ENCODE data around the gene MIEN1.
A peak's percentile ranks its signal among the peaks of the same experiment; 100 is the strongest.
"Not testable (repeated sequence)": the region's sequence is repeated elsewhere in the genome, so short reads cannot be mapped to it uniquely, and the experiment has no call there.

MIEN1 gene

DNA sequence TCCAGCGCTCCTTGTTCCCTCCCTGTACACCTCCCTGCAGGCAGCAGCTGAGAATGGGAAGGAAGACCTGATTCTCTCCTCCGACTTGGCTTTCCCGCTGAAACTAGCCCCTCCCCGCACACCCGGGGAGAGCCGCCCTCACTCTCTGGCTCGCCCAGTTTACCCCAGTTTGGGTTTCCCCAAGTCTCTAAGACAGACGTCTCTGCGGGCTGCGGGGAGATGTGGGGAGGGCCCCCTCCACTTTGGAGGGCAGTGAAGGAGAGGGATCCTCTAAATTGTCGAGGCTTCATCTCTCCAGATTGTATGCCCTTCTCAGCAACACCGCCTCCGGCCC, 8.2 kb upstream of the MIEN1 start:
- H3K36me3 ChIP-seq (ENCODE audit: insufficient read depth, low read length) = peaks cover 4% of the 10 kb centered on the region; the same call in 1 of the 2 replicates
- H3K9ac ChIP-seq (ENCODE audit: low read depth, low read length) = peak overlapping the region; percentile 98
- H3K4me1 ChIP-seq (ENCODE audit: insufficient read depth, low read length) = peaks cover 15% of the 10 kb centered on the region; the same call in 1 of the 2 replicates
- H3K9me3 ChIP-seq (ENCODE audit: control insufficient read depth, insufficient read depth, low read length) = no peaks in the 10 kb centered on the region

DNA sequence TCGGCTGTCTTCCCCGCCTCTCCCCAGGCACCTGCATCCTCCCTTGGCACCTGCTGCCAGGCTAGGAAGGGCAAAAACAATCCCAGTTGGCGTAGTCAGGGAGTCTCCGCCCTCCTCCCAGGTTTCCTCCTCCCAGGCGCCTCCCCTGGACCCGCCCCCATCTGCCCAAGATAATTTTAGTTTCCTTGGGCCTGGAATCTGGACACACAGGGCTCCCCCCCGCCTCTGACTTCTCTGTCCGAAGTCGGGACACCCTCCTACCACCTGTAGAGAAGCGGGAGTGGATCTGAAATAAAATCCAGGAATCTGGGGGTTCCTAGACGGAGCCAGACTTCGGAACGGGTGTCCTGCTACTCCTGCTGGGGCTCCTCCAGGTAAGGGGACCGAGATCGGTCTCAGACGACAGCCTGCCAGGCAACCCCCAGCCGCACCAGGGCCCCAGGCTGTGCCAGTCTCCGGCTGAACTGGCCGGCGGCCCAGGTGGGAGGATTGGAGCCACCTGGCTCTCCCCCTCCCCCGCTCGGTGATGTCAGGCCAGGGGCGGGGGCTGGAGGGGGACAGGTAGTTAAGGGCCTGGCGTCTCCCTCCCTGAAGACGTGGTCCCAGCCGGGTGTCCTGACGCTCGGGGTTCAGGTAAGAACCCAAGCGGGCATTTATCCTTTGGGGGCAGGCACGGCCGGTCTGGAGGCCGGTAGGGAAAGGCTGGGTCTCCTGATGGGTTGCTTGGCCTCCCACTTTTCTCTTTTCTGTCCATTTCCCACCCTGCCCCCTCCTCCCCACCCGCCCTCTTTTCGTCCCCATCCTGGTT, 7.6 kb upstream of the MIEN1 start, which contains the start of gene GRB7:
GRB7 (plus strand) TSS at position 179 of the 808 bp plus-strand sequence. CDS start 4,364 bp downstream, outside the sequence.
- H3K4me1 ChIP-seq (ENCODE audit: insufficient read depth, low read length) = peaks cover 15% of the 10 kb centered on the region; the same call in 1 of the 2 replicates
- no peaks in the 10 kb centered on the region for H3K36me3 ChIP-seq (ENCODE audit: insufficient read depth, low read length)
- H3K9ac ChIP-seq (ENCODE audit: low read depth, low read length) = peak within 1 kb of the TSS; percentile 98
- H3K9me3 ChIP-seq (ENCODE audit: control insufficient read depth, insufficient read depth, low read length) = no peaks in the 10 kb centered on the region

DNA sequence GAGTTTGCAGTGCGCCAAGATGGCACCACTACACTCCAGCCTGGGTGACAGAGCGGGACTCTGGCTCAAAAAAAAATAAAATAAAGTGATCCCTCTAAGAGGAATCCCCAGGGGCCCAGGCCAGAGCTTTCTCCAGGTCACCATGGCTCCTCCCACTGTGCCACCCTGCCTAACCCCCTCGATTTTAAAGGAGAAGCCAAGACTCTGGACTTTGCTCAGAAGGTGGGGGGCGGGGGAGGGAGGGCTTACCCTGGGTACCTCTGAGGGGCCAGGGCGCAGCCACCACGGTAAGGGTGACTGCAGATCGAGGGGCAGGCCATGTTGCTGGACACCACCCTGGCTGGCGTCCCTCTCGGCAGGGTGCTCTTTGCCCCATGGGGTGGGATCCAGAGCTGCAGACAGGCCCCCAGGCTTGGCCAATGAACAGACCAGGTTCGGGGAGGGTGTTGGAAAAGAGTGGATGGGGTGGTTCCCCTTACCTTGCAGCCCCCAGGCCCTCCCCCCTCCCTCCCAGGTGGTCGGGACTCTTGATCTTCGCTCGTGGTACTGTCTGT, 7.0 kb upstream of the MIEN1 start:
- Histone ChIP-seq H3K9ac (ENCODE audit: low read depth, low read length) (peak overlapping the region; percentile 98; the same call in 1 of the 2 replicates), H3K36me3 (ENCODE audit: insufficient read depth, low read length) (no peaks in the 10 kb centered on the region), H3K4me1 (ENCODE audit: insufficient read depth, low read length) (peaks cover 15% of the 10 kb centered on the region; the same call in 1 of the 2 replicates), H3K9me3 (ENCODE audit: control insufficient read depth, insufficient read depth, low read length) (no peaks in the 10 kb centered on the region)

DNA sequence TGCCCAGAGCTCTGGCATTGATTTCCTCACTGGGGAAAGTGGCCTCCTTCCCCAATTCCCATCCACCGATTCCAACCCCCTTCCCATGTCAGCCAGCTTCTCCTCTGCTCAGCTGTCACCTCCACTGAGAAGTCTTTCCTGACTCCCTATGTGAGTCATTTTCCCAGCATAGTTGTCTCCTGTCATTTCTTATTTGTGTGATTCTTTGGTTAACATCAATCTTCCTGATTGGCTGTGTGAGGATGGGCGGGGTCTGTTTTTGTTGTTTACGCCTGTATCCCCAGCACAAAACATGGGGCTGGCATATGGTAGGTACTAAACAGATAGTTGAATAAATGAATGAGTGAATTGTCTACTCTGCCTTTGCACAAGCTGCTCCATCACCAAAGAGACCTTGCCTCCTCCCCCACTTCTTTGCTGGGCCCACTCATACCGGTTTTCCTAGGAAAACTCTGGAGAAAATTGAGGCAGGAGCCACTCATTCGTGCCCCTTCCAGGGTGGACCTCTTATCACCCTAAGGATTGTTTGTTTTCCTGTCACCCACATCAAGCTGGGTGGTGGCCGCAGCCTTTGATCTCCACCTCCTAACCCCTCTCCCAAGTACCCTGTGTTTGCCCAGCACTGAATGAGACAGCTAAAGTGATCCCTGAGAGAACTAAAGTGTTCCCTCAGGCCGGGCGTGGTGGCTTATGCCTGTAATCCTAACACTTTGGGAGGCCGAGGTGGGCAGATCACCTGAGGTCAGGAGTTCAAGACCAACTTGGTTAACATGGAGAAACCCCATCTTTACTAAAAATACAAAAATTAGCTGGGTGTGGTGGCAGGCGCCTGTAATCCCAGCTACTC, 6.2 kb upstream of the MIEN1 start:
- no peak overlapping the region for H3K9ac ChIP-seq (ENCODE audit: low read depth, low read length)

GRCh38 chr17:39735882-39736281, 5.5 kb upstream of the MIEN1 start:
- H3K36me3 ChIP-seq (ENCODE audit: insufficient read depth, low read length) = no peaks in the 10 kb centered on the region
- no peak overlapping the region for H3K9ac ChIP-seq (ENCODE audit: low read depth, low read length)
- no peaks in the 10 kb centered on the region for H3K9me3 ChIP-seq (ENCODE audit: control insufficient read depth, insufficient read depth, low read length)
- H3K4me1 ChIP-seq (ENCODE audit: insufficient read depth, low read length) = peaks cover 2% of the 10 kb centered on the region; the same call in 1 of the 2 replicates

More for the DNA sequence above, 6.2 kb upstream of the MIEN1 start:
- Histone ChIP-seq H3K4me1 (ENCODE audit: insufficient read depth, low read length) (peaks cover 9% of the 10 kb centered on the region; the same call in 1 of the 2 replicates), H3K9me3 (ENCODE audit: control insufficient read depth, insufficient read depth, low read length) (no peaks in the 10 kb centered on the region), H3K36me3 (ENCODE audit: insufficient read depth, low read length) (no peaks in the 10 kb centered on the region)

DNA sequence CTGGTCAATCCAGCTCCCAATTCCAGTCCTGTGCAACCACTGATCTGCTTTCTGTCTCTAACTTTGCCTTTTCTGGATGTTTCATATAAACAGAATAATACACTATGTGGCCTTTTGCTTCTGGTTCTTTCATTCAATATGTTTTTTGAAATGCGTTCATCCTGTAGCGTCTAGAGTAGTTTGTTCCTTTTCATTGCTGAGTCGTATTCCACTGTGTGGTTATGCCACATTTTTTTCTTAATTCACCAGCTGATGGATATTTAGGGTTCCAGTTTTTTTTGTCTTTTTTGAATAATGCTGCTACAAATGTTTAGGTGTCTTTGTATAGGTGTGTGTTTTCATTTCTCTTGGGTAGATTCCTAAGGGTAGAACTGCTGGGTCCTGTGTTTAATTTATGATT, 2.3 kb upstream of the MIEN1 start:
- Histone ChIP-seq H3K9me3 (ENCODE audit: control insufficient read depth, insufficient read depth, low read length) (no peaks in the 10 kb centered on the region), H3K4me1 (ENCODE audit: insufficient read depth, low read length) (no peaks in the 10 kb centered on the region; the same call in 1 of the 2 replicates), H3K36me3 (ENCODE audit: insufficient read depth, low read length) (no peaks in the 10 kb centered on the region)

GRCh38 chr17:39729280-39729851, 966 bp downstream of the MIEN1 start:
- no peaks in the 10 kb centered on the region; the same call in 1 of the 2 replicates for H3K4me1 ChIP-seq (ENCODE audit: insufficient read depth, low read length)
- H3K9me3 ChIP-seq (ENCODE audit: control insufficient read depth, insufficient read depth, low read length) = no peaks in the 10 kb centered on the region
- peak overlapping the region; percentile 67; the same call in 1 of the 2 replicates for H3K9ac ChIP-seq (ENCODE audit: low read depth, low read length)
- 0 out of 2 replicates have a peak, but pooled peaks cover 3% of the 10 kb centered on the region for H3K36me3 ChIP-seq (ENCODE audit: insufficient read depth, low read length)

More for the DNA sequence above, 2.3 kb upstream of the MIEN1 start:
- H3K9ac ChIP-seq (ENCODE audit: low read depth, low read length) = no peak overlapping the region

DNA sequence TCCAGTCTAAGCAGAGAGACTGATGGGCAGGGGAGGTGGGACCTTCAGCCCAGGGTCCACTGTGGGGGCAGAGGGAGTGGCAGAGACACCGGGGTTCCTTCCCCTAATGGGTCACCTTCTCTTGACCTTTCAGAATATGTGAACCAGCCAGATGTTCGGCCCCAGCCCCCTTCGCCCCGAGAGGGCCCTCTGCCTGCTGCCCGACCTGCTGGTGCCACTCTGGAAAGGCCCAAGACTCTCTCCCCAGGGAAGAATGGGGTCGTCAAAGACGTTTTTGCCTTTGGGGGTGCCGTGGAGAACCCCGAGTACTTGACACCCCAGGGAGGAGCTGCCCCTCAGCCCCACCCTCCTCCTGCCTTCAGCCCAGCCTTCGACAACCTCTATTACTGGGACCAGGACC, 2.8 kb downstream of the MIEN1 start:
- Histone ChIP-seq H3K36me3 (ENCODE audit: insufficient read depth, low read length) (0 out of 2 replicates have a peak, but pooled peaks cover 3% of the 10 kb centered on the region), H3K9ac (ENCODE audit: low read depth, low read length) (no peak overlapping the region), H3K9me3 (ENCODE audit: control insufficient read depth, insufficient read depth, low read length) (no peaks in the 10 kb centered on the region), H3K4me1 (ENCODE audit: insufficient read depth, low read length) (peaks cover 5% of the 10 kb centered on the region; the same call in 1 of the 2 replicates)

- Histone ChIP-seq H3K9me3 (ENCODE audit: control insufficient read depth, insufficient read depth, low read length) (no peaks in the 10 kb centered on the region), H3K9ac (ENCODE audit: low read depth, low read length) (no peak overlapping the region), H3K4me1 (ENCODE audit: insufficient read depth, low read length) (peaks cover 5% of the 10 kb centered on the region; the same call in 1 of the 2 replicates), H3K36me3 (ENCODE audit: insufficient read depth, low read length) (0 out of 2 replicates have a peak, but pooled peaks cover 3% of the 10 kb centered on the region)
Observed at GRCh38 chr17:39726617-39727016, 3.7 kb downstream of the MIEN1 start.

DNA sequence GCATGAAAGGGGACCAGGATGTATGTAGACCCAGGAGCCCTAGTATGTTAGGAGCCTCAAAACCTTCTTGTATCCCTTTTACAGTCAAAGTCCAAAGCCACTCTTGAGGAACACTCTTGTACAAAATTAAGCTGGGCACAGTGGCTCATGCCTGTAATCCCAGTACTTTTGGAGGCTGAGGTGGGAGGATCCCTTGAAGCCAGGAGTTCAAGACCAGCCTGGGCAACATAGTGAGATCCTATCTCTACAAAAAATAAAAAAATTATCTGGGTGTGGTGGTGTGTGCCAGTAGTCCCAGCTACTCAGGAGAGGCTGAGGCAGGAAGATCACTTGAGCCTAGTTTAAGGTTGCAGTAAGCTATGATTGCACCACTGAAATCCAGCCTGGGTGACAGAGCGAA, 4.4 kb downstream of the MIEN1 start:
- H3K9ac ChIP-seq (ENCODE audit: low read depth, low read length); H3K36me3 ChIP-seq (ENCODE audit: insufficient read depth, low read length); H3K4me1 ChIP-seq (ENCODE audit: insufficient read depth, low read length); H3K9me3 ChIP-seq (ENCODE audit: control insufficient read depth, insufficient read depth, low read length): not testable (repeated sequence)

DNA sequence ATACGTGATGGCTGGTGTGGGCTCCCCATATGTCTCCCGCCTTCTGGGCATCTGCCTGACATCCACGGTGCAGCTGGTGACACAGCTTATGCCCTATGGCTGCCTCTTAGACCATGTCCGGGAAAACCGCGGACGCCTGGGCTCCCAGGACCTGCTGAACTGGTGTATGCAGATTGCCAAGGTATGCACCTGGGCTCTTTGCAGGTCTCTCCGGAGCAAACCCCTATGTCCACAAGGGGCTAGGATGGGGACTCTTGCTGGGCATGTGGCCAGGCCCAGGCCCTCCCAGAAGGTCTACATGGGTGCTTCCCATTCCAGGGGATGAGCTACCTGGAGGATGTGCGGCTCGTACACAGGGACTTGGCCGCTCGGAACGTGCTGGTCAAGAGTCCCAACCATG, 5.6 kb downstream of the MIEN1 start:
- peaks cover 5% of the 10 kb centered on the region; the same call in 1 of the 2 replicates for H3K4me1 ChIP-seq (ENCODE audit: insufficient read depth, low read length)
- H3K9me3 ChIP-seq (ENCODE audit: control insufficient read depth, insufficient read depth, low read length) = no peaks in the 10 kb centered on the region
- peaks cover 9% of the 10 kb centered on the region for H3K36me3 ChIP-seq (ENCODE audit: insufficient read depth, low read length)
- H3K9ac ChIP-seq (ENCODE audit: low read depth, low read length) = no peak overlapping the region

- no peaks in the 10 kb centered on the region for H3K9me3 ChIP-seq (ENCODE audit: control insufficient read depth, insufficient read depth, low read length)
- peaks cover 16% of the 10 kb centered on the region for H3K36me3 ChIP-seq (ENCODE audit: insufficient read depth, low read length)
- H3K9ac ChIP-seq (ENCODE audit: low read depth, low read length) = no peak overlapping the region; the same call in 1 of the 2 replicates
- H3K4me1 ChIP-seq (ENCODE audit: insufficient read depth, low read length) = peaks cover 5% of the 10 kb centered on the region; the same call in 1 of the 2 replicates
Observed at GRCh38 chr17:39722965-39723848, 7.1 kb downstream of the MIEN1 start.

- peaks cover 5% of the 10 kb centered on the region; the same call in 1 of the 2 replicates for H3K4me1 ChIP-seq (ENCODE audit: insufficient read depth, low read length)
- no peak overlapping the region for H3K9ac ChIP-seq (ENCODE audit: low read depth, low read length)
- H3K9me3 ChIP-seq (ENCODE audit: control insufficient read depth, insufficient read depth, low read length) = no peaks in the 10 kb centered on the region
- peaks cover 16% of the 10 kb centered on the region for H3K36me3 ChIP-seq (ENCODE audit: insufficient read depth, low read length)
Observed at GRCh38 chr17:39722104-39722503, 8.2 kb downstream of the MIEN1 start.

All from ES-I3 (cell line).